Activated naive CD8-positive, alpha-beta T cell treated with anti-CD3 and anti-CD28 coated beads, Interleukin-2, amount 50 U/mL, for 24 hours (primary cell): ENCODE measurements around the gene GNG10.
A peak's percentile ranks its signal among the peaks of the same experiment; 100 is the strongest.

Experiments
- ATAC-seq: fragments of 150-1000 bp; cut with Tn5 transposase; one replicate; pipeline ENCODE4 v1.10.0; 2021
- DNase-seq: peaks from one replicate; pipeline ENCODE4 v3.0.0; 2021
- H3K27ac Mint-ChIP-seq: one replicate; pipeline ENCODE4 v1.8.0; 2021; ENCODE audit warnings: mild to moderate bottlenecking, mixed read lengths
- H3K27me3 Mint-ChIP-seq: one replicate; pipeline ENCODE4 v1.8.0; 2021; ENCODE audit warnings: mixed read lengths
- H3K36me3 Mint-ChIP-seq: one replicate; pipeline ENCODE4 v1.8.0; 2021; ENCODE audit warnings: low read depth, mixed read lengths
- H3K4me1 Mint-ChIP-seq: one replicate; pipeline ENCODE4 v1.8.0; 2021; ENCODE audit warnings: mixed read lengths
- H3K4me3 Mint-ChIP-seq: one replicate; pipeline ENCODE4 v1.8.0; 2021; ENCODE audit warnings: mild to moderate bottlenecking, moderate library complexity, mixed read lengths
- H3K9me3 Mint-ChIP-seq: one replicate; pipeline ENCODE4 v1.8.0; 2021; ENCODE audit warnings: mixed read lengths

Gene GNG10

GRCh38 chr9:111633389-111633736 is 28.0 kb upstream of the GNG10 start:
- Mint-ChIP-seq H3K4me3 (peak overlapping the region; percentile 91), H3K4me1 (peaks cover 51% of the 10 kb centered on the region), H3K36me3 (peaks cover 31% of the 10 kb centered on the region), H3K9me3 (no peaks in the 10 kb centered on the region), H3K27ac (peak overlapping the region; percentile 46), H3K27me3 (no peaks in the 10 kb centered on the region)
- ATAC-seq (no peak), DNase-seq (no peak)

GRCh38 chr9:111634860-111635259 is 26.5 kb upstream of the GNG10 start:
- Mint-ChIP-seq H3K4me1 (peaks cover 51% of the 10 kb centered on the region), H3K27me3 (no peaks in the 10 kb centered on the region), H3K36me3 (peaks cover 31% of the 10 kb centered on the region), H3K9me3 (no peaks in the 10 kb centered on the region), H3K27ac (no peak overlapping the region), H3K4me3 (no peak overlapping the region)
- DNase-seq (no peak), ATAC-seq (no peak)

- no peaks in the 10 kb centered on the region for H3K27me3 Mint-ChIP-seq
- H3K27ac Mint-ChIP-seq, result no peak overlapping the region
- DNase-seq (no peak), ATAC-seq (no peak)
- no peaks in the 10 kb centered on the region for H3K9me3 Mint-ChIP-seq
- H3K4me3 Mint-ChIP-seq, result no peak overlapping the region
- H3K4me1 Mint-ChIP-seq, result peaks cover 36% of the 10 kb centered on the region
- H3K36me3 Mint-ChIP-seq, result peaks cover 22% of the 10 kb centered on the region
Measured at GRCh38 chr9:111637421-111637950, 23.9 kb upstream of the GNG10 start.

- Mint-ChIP-seq H3K27me3 (no peaks in the 10 kb centered on the region), H3K27ac (no peak overlapping the region), H3K36me3 (peaks cover 46% of the 10 kb centered on the region), H3K4me1 (no peaks in the 10 kb centered on the region), H3K4me3 (no peak overlapping the region), H3K9me3 (no peaks in the 10 kb centered on the region)
- ATAC-seq (no peak), DNase-seq (no peak)
Measured at GRCh38 chr9:111644195-111644772, 17.1 kb upstream of the GNG10 start.

- Mint-ChIP-seq H3K27ac (no peak overlapping the region), H3K4me1 (no peaks in the 10 kb centered on the region), H3K27me3 (no peaks in the 10 kb centered on the region), H3K36me3 (peaks cover 59% of the 10 kb centered on the region), H3K9me3 (no peaks in the 10 kb centered on the region), H3K4me3 (no peak overlapping the region)
- DNase-seq (no peak), ATAC-seq (no peak)
Measured at GRCh38 chr9:111645806-111646205, 15.6 kb upstream of the GNG10 start.

- Mint-ChIP-seq H3K27me3 (no peaks in the 10 kb centered on the region), H3K4me1 (no peaks in the 10 kb centered on the region), H3K9me3 (no peaks in the 10 kb centered on the region), H3K27ac (no peak overlapping the region), H3K4me3 (no peak overlapping the region), H3K36me3 (peaks cover 61% of the 10 kb centered on the region)
- DNase-seq (no peak), ATAC-seq (no peak)
Measured at GRCh38 chr9:111646417-111646816, 15.0 kb upstream of the GNG10 start.

GRCh38 chr9:111648066-111648465 is 13.3 kb upstream of the GNG10 start:
- H3K4me3 Mint-ChIP-seq, result no peak overlapping the region
- ATAC-seq, result no peak
- no peak overlapping the region for H3K27ac Mint-ChIP-seq
- no peaks in the 10 kb centered on the region for H3K4me1 Mint-ChIP-seq
- no peak for DNase-seq
- peaks cover 57% of the 10 kb centered on the region for H3K36me3 Mint-ChIP-seq
- H3K9me3 Mint-ChIP-seq, result no peaks in the 10 kb centered on the region
- no peaks in the 10 kb centered on the region for H3K27me3 Mint-ChIP-seq

- ATAC-seq (no peak), DNase-seq (no peak)
- H3K27me3 Mint-ChIP-seq, result no peaks in the 10 kb centered on the region
- no peaks in the 10 kb centered on the region for H3K9me3 Mint-ChIP-seq
- no peak overlapping the region for H3K4me3 Mint-ChIP-seq
- H3K27ac Mint-ChIP-seq, result no peak overlapping the region
- peaks cover 57% of the 10 kb centered on the region for H3K36me3 Mint-ChIP-seq
- no peaks in the 10 kb centered on the region for H3K4me1 Mint-ChIP-seq
Measured at GRCh38 chr9:111649016-111649415, 12.4 kb upstream of the GNG10 start.

GRCh38 chr9:111657051-111657450 is 4.4 kb upstream of the GNG10 start:
- Mint-ChIP-seq H3K4me3 (no peak overlapping the region), H3K4me1 (peaks cover 19% of the 10 kb centered on the region), H3K27me3 (no peaks in the 10 kb centered on the region), H3K27ac (no peak overlapping the region), H3K36me3 (peaks cover 20% of the 10 kb centered on the region), H3K9me3 (no peaks in the 10 kb centered on the region)
- no peak for DNase-seq
- no peak for ATAC-seq

GRCh38 chr9:111658943-111659342 is 2.5 kb upstream of the GNG10 start:
- DNase-seq, result no peak
- ATAC-seq, result no peak
- H3K9me3 Mint-ChIP-seq, result no peaks in the 10 kb centered on the region
- no peak overlapping the region for H3K27ac Mint-ChIP-seq
- no peaks in the 10 kb centered on the region for H3K27me3 Mint-ChIP-seq
- peaks cover 18% of the 10 kb centered on the region for H3K36me3 Mint-ChIP-seq
- H3K4me1 Mint-ChIP-seq, result peaks cover 34% of the 10 kb centered on the region
- no peak overlapping the region for H3K4me3 Mint-ChIP-seq

- DNase-seq (no peak), ATAC-seq (no peak)
- Mint-ChIP-seq H3K27me3 (no peaks in the 10 kb centered on the region), H3K9me3 (no peaks in the 10 kb centered on the region), H3K4me3 (no peak overlapping the region), H3K4me1 (peaks cover 37% of the 10 kb centered on the region), H3K27ac (no peak overlapping the region), H3K36me3 (peaks cover 15% of the 10 kb centered on the region)
Measured at GRCh38 chr9:111659691-111660090, 1.7 kb upstream of the GNG10 start.

- ATAC-seq (peak; percentile 15), DNase-seq (peak; percentile 41)
- H3K36me3 Mint-ChIP-seq, result peaks cover 13% of the 10 kb centered on the region
- no peaks in the 10 kb centered on the region for H3K27me3 Mint-ChIP-seq
- peak overlapping the region; percentile 95 for H3K27ac Mint-ChIP-seq
- peak overlapping the region; percentile 96 for H3K4me3 Mint-ChIP-seq
- H3K9me3 Mint-ChIP-seq, result no peaks in the 10 kb centered on the region
- peaks cover 40% of the 10 kb centered on the region for H3K4me1 Mint-ChIP-seq
Measured at GRCh38 chr9:111661802-111662521, 557 bp downstream of the GNG10 start.

GRCh38 chr9:111662576-111663300 is 1.3 kb downstream of the GNG10 start:
- H3K4me3 Mint-ChIP-seq, result peak overlapping the region; percentile 96
- ATAC-seq (peak; percentile 4), DNase-seq (peak; percentile 10)
- H3K4me1 Mint-ChIP-seq, result peaks cover 40% of the 10 kb centered on the region
- no peaks in the 10 kb centered on the region for H3K9me3 Mint-ChIP-seq
- no peaks in the 10 kb centered on the region for H3K27me3 Mint-ChIP-seq
- H3K36me3 Mint-ChIP-seq, result peaks cover 15% of the 10 kb centered on the region
- H3K27ac Mint-ChIP-seq, result peak overlapping the region; percentile 95

- Mint-ChIP-seq H3K36me3 (peaks cover 18% of the 10 kb centered on the region), H3K9me3 (no peaks in the 10 kb centered on the region), H3K27ac (peak overlapping the region; percentile 46), H3K4me3 (peak overlapping the region; percentile 96), H3K4me1 (peaks cover 37% of the 10 kb centered on the region), H3K27me3 (no peaks in the 10 kb centered on the region)
- DNase-seq (no peak), ATAC-seq (no peak)
Measured at GRCh38 chr9:111663301-111663823, 2.0 kb downstream of the GNG10 start.
